HepG2 (cell line): ENCODE measurements around the gene KRI1. TPM values are rescaled to one million over a fixed set of nuclear protein-coding genes. Genes with fewer than 3 reads are reported as not detected.

Source experiments
- ATAD3A ChIP-seq: sonication (generic); formaldehyde crosslinking; IDR thresholded peaks from 2 replicates; pipeline ENCODE4 v1.4.0; 2020; ENCODE audit warnings: missing genetic modification reagents
- CHCHD3 ChIP-seq: sonication (generic); formaldehyde crosslinking; IDR thresholded peaks from 2 replicates; pipeline ENCODE4 v1.8.0; 2022; ENCODE audit warnings: mild to moderate bottlenecking, missing genetic modification reagents, moderate library complexity
- DR1 ChIP-seq: sonication (generic); formaldehyde crosslinking; IDR thresholded peaks from 2 replicates; pipeline ENCODE4 v1.8.0; 2021; ENCODE audit warnings: mild to moderate bottlenecking, missing genetic modification reagents, inconsistent platforms
- ERF ChIP-seq: IDR thresholded peaks from 2 replicates; pipeline ENCODE4 v1.6.1; 2018; ENCODE audit warnings: missing biosample characterization, missing genetic modification reagents
- HCFC1 ChIP-seq: fragments of 150-350 bp; IDR thresholded peaks from 2 replicates; pipeline ENCODE4 v1.6.1; 2014; ENCODE audit warnings: low read depth, low read length
- HDAC1 ChIP-seq: sonication (generic); formaldehyde crosslinking; IDR thresholded peaks from 2 replicates; pipeline ENCODE4 v1.5.1; 2020; ENCODE audit warnings: mild to moderate bottlenecking, missing genetic modification reagents
- MTA3 ChIP-seq: sonication (generic); formaldehyde crosslinking; IDR thresholded peaks from 2 replicates; pipeline ENCODE4 v1.4.0; 2020; ENCODE audit warnings: missing genetic modification reagents
- REXO4 ChIP-seq: sonication (generic); formaldehyde crosslinking; IDR thresholded peaks from 2 replicates; pipeline ENCODE4 v1.8.0; 2022; ENCODE audit warnings: missing genetic modification reagents, mild to moderate bottlenecking, borderline replicate concordance
- RFX1 ChIP-seq: fragments of 450-650 bp; IDR thresholded peaks from 2 replicates; pipeline ENCODE4 v1.6.1; 2017
- SETDB1 ChIP-seq: sonication (generic); formaldehyde crosslinking; IDR thresholded peaks from 2 replicates; pipeline ENCODE4 v1.5.1; 2020; ENCODE audit warnings: missing genetic modification reagents, mild to moderate bottlenecking, borderline replicate concordance
- SOX6 ChIP-seq, 2 experiments: fragments of 450-650 bp in 1 of 2; sonication (generic) in 1 of 2; formaldehyde crosslinking in 1 of 2; IDR thresholded peaks; 2 replicates each; pipeline versions ENCODE4 v1.4.0 to v1.6.1; 2017 to 2020; ENCODE audit warnings: antibody characterized with exemption in 1 of 2, mild to moderate bottlenecking in 1 of 2, missing genetic modification reagents in 1 of 2
- TCF7L2 ChIP-seq: IDR thresholded peaks from 2 replicates; pipeline ENCODE4 v1.6.1; 2011; ENCODE audit warnings: mild to moderate bottlenecking, low read depth, low read length, moderate library complexity
- TSC22D2 ChIP-seq: sonication (generic); formaldehyde crosslinking; IDR thresholded peaks from 2 replicates; pipeline ENCODE4 v1.5.1; 2020; ENCODE audit warnings: missing genetic modification reagents, mild to moderate bottlenecking, borderline replicate concordance
- ZFP36L2 ChIP-seq: sonication (generic); formaldehyde crosslinking; IDR thresholded peaks from 2 replicates; pipeline ENCODE4 v1.4.0; 2020; ENCODE audit warnings: missing genetic modification reagents
- ZNF510 ChIP-seq: sonication (generic); formaldehyde crosslinking; IDR thresholded peaks from 2 replicates; pipeline ENCODE4 v1.4.0; 2020; ENCODE audit warnings: low read depth, mild to moderate bottlenecking, missing genetic modification reagents
- polyA plus RNA-seq, 8 experiments: library from polyadenylated mRNA; depleted of rRNA in 3 of 8; stranded (reverse) in 7 of 8; unstranded in 1 of 8; fragments of >200 nt; fragmentation: Illumina TruSeq in 4 of 8; extraction: Trizol in 4 of 8; gene quantifications; 2 replicates each; pipeline versions ENCODE4 v1.2.1 to v1.2.3, GENCODE V29; 2011 to 2016; ENCODE audit warnings: low read depth in 4 of 8, missing spikeins in 1 of 8, mixed read lengths in 1 of 8; ENCODE audit not compliant: insufficient read depth in 1 of 8
- total RNA-seq, 5 experiments: library from RNA; depleted of rRNA; stranded (reverse); fragments of >200 nt; fragmentation: Illumina TruSeq; extraction: Trizol; gene quantifications; 2 replicates each; pipeline ENCODE4 v1.2.3, GENCODE V29; 2016; ENCODE audit warnings: low read depth in 1 of 5
- TF ChIP-seq, protein P1 (sequence below): sonication (generic); formaldehyde crosslinking; IDR thresholded peaks from 2 replicates; pipeline ENCODE4 v1.4.0; 2020; ENCODE audit warnings: missing genetic modification reagents
- TF ChIP-seq, protein P2 (sequence below): sonication (generic); formaldehyde crosslinking; IDR thresholded peaks from 2 replicates; pipeline ENCODE4 v1.4.0; 2020; ENCODE audit warnings: missing genetic modification reagents; ENCODE audit errors: not compliant biosample characterization
- TF ChIP-seq, protein P3 (sequence below): sonication (generic); formaldehyde crosslinking; IDR thresholded peaks from 2 replicates; pipeline ENCODE4 v1.4.0; 2020; ENCODE audit warnings: missing genetic modification reagents, borderline replicate concordance
- TF ChIP-seq, protein P4 (sequence below), 2 experiments: sonication (generic) in 1 of 2; formaldehyde crosslinking in 1 of 2; IDR thresholded peaks; 2 replicates each; pipeline versions ENCODE4 v1.4.0 to v1.6.1; 2018 to 2020; ENCODE audit warnings: missing genetic modification reagents in 2 of 2, borderline replicate concordance in 1 of 2, low read depth in 1 of 2, mild to moderate bottlenecking in 1 of 2, missing biosample characterization in 1 of 2

KRI1 gene
- total and polyA plus RNA-seq, 2 of the 13 experiments (the other 11 are each of a cell fraction or from before 2014, with no cell fraction given) = 9.1 to 11.7 TPM

DNA sequence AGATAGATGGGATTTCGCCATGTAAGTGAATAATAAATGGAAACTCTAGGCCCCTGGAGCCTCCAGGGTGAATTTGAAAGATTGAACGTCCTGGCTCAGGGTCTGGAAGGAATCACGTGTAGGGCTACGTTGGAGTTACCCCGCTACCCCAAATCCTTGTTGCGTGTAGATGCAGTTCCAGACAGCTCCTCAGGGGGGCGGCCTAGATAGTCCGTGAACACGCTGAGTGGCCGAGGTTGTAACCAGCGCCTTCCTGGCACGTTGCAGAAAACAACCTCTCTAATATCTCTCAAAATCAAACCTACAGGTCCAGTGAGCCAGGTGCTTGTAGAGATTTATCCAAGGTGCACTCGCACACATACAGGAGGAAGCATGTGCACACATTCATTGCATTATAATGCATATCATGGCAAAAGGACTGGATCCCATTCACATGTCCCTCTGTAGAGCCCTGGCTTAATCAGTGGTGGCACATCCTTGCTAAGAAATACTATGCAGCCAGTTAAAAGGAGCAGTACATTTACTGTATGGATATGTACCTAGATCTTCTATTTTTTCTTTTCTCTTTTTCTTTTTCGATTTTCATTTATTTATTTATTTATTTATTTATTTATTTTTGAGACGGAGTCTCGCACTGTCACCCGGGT, 60.1 kb downstream of the KRI1 start (continued):
- TF ChIP-seq, protein P1, sequence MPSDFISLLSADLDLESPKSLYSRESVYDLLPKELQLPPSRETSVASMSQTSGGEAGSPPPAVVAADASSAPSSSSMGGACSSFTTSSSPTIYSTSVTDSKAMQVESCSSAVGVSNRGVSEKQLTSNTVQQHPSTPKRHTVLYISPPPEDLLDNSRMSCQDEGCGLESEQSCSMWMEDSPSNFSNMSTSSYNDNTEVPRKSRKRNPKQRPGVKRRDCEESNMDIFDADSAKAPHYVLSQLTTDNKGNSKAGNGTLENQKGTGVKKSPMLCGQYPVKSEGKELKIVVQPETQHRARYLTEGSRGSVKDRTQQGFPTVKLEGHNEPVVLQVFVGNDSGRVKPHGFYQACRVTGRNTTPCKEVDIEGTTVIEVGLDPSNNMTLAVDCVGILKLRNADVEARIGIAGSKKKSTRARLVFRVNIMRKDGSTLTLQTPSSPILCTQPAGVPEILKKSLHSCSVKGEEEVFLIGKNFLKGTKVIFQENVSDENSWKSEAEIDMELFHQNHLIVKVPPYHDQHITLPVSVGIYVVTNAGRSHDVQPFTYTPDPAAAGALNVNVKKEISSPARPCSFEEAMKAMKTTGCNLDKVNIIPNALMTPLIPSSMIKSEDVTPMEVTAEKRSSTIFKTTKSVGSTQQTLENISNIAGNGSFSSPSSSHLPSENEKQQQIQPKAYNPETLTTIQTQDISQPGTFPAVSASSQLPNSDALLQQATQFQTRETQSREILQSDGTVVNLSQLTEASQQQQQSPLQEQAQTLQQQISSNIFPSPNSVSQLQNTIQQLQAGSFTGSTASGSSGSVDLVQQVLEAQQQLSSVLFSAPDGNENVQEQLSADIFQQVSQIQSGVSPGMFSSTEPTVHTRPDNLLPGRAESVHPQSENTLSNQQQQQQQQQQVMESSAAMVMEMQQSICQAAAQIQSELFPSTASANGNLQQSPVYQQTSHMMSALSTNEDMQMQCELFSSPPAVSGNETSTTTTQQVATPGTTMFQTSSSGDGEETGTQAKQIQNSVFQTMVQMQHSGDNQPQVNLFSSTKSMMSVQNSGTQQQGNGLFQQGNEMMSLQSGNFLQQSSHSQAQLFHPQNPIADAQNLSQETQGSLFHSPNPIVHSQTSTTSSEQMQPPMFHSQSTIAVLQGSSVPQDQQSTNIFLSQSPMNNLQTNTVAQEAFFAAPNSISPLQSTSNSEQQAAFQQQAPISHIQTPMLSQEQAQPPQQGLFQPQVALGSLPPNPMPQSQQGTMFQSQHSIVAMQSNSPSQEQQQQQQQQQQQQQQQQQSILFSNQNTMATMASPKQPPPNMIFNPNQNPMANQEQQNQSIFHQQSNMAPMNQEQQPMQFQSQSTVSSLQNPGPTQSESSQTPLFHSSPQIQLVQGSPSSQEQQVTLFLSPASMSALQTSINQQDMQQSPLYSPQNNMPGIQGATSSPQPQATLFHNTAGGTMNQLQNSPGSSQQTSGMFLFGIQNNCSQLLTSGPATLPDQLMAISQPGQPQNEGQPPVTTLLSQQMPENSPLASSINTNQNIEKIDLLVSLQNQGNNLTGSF (CRISPR knock-in tag) = no peak
- TF ChIP-seq REXO4 (CRISPR knock-in tag) (no peak), TSC22D2 (no peak), TCF7L2 (no peak), ZNF510 (CRISPR knock-in tag) (no peak), ERF (CRISPR knock-in tag) (peak; percentile 36; the same call in 1 of the 2 replicates), SOX6 (IDR thresholded peaks at IDR 0.05) (no peak), SOX6 (CRISPR knock-in tag; IDR thresholded peaks at IDR 0.05) (no peak), HCFC1 (no peak), RFX1 (no peak), DR1 (CRISPR knock-in tag) (no peak), CHCHD3 (no peak), ZFP36L2 (CRISPR knock-in tag) (no peak), SETDB1 (no peak), MTA3 (no peak), HDAC1 (no peak), ATAD3A (CRISPR knock-in tag) (no peak)
- TF ChIP-seq, protein P2, sequence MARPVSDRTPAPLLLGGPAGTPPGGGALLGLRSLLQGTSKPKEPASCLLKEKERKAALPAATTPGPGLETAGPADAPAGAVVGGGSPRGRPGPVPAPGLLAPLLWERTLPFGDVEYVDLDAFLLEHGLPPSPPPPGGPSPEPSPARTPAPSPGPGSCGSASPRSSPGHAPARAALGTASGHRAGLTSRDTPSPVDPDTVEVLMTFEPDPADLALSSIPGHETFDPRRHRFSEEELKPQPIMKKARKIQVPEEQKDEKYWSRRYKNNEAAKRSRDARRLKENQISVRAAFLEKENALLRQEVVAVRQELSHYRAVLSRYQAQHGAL = no peak
- TF ChIP-seq, protein P3, sequence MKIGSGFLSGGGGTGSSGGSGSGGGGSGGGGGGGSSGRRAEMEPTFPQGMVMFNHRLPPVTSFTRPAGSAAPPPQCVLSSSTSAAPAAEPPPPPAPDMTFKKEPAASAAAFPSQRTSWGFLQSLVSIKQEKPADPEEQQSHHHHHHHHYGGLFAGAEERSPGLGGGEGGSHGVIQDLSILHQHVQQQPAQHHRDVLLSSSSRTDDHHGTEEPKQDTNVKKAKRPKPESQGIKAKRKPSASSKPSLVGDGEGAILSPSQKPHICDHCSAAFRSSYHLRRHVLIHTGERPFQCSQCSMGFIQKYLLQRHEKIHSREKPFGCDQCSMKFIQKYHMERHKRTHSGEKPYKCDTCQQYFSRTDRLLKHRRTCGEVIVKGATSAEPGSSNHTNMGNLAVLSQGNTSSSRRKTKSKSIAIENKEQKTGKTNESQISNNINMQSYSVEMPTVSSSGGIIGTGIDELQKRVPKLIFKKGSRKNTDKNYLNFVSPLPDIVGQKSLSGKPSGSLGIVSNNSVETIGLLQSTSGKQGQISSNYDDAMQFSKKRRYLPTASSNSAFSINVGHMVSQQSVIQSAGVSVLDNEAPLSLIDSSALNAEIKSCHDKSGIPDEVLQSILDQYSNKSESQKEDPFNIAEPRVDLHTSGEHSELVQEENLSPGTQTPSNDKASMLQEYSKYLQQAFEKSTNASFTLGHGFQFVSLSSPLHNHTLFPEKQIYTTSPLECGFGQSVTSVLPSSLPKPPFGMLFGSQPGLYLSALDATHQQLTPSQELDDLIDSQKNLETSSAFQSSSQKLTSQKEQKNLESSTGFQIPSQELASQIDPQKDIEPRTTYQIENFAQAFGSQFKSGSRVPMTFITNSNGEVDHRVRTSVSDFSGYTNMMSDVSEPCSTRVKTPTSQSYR (CRISPR knock-in tag) = no peak
- TF ChIP-seq, protein P4, sequence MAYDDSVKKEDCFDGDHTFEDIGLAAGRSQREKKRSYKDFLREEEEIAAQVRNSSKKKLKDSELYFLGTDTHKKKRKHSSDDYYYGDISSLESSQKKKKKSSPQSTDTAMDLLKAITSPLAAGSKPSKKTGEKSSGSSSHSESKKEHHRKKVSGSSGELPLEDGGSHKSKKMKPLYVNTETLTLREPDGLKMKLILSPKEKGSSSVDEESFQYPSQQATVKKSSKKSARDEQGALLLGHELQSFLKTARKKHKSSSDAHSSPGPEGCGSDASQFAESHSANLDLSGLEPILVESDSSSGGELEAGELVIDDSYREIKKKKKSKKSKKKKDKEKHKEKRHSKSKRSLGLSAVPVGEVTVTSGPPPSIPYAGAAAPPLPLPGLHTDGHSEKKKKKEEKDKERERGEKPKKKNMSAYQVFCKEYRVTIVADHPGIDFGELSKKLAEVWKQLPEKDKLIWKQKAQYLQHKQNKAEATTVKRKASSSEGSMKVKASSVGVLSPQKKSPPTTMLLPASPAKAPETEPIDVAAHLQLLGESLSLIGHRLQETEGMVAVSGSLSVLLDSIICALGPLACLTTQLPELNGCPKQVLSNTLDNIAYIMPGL (CRISPR knock-in tag; IDR thresholded peaks at IDR 0.05; ENCODE audit: borderline replicate concordance in 1 of 2, low read depth in 1 of 2) = peak; percentile 56 to 81; a peak in 3 of 4 replicates
